Thoracic aorta (tissue), 2 donors: ENCODE measurements around the gene LRRFIP1. TPM values are rescaled to one million over a fixed set of nuclear protein-coding genes. Genes with fewer than 3 reads are reported as not detected.

ENCODE experiments used
- ATAC-seq: fragments of 150-250 bp; one replicate; pipeline ENCODE4 v1.8.0; 2017; ENCODE audit warnings: low read depth; ENCODE audit not compliant: insufficient number of reproducible peaks, low FRiP score
- DNase-seq: peaks from one replicate; pipeline ENCODE4 v3.0.0-alpha.2; 2020; ENCODE audit warnings: low spot score
- H3K27ac ChIP-seq, 2 donors: fragments of 200-600 bp; sonication (generic); 1 replicate in 1 of 2; 2 replicates in 1 of 2; pipeline ENCODE4 v1.5.1; 2016; ENCODE audit warnings: mild to moderate bottlenecking in 2 of 2, moderate library complexity in 2 of 2
- H3K27me3 ChIP-seq: fragments of 200-600 bp; sonication (generic); replicated peaks from 2 replicates; pipeline ENCODE4 v1.6.0; 2016; ENCODE audit warnings: mild to moderate bottlenecking; ENCODE audit not compliant: insufficient read depth
- H3K36me3 ChIP-seq: fragments of 200-600 bp; sonication (generic); one replicate; pipeline ENCODE4 v1.5.1; 2016
- H3K4me1 ChIP-seq, 2 donors: fragments of 200-600 bp; sonication (generic); 1 replicate in 1 of 2; 2 replicates in 1 of 2; pipeline versions ENCODE4 v1.5.1 to v1.6.0; 2016; ENCODE audit warnings: low read depth in 2 of 2, mild to moderate bottlenecking in 1 of 2; ENCODE audit not compliant: control insufficient read depth in 1 of 2
- H3K4me3 ChIP-seq: fragments of 200-600 bp; sonication (generic); 2 replicates; pipeline ENCODE4 v1.5.1; 2016; ENCODE audit warnings: mild to moderate bottlenecking
- H3K9me3 ChIP-seq: fragments of 200-600 bp; sonication (generic); 2 replicates; pipeline ENCODE4 v1.5.1; 2016
- total RNA-seq, 2 donors: library from RNA; depleted of rRNA; stranded (reverse); fragments of >200 nt; gene quantifications; one replicate each; pipeline versions ENCODE4 v1.1.0 to v1.2.3, GENCODE V29; 2016
- TF ChIP-seq, protein P1 (sequence below): fragments of 200-600 bp; sonication (generic); IDR thresholded peaks from one replicate; pipeline ENCODE4 v1.5.1; 2019; ENCODE audit warnings: antibody characterized with exemption

The LRRFIP1 gene
- total RNA-seq, 2 donors from 2014 or later: 196 to 244 TPM

DNA sequence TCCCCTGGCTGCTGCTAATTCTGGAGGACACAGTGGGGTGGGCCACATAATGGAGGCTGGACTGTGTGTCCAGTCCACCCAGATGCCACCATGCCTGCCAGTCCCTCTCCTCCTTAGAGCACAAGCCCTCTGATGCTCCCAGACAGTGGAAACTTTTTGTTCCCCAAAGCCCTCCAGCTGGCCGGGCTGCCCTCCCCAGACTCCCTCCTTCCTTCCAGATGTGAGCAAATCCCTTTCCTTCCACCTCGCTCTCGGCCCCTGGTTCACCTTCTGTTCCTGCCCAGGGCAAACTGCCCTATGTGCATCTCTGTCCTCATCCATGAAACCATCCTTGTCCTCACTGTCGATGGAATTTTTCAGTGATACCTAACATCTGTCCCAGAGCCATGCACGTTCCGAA, 33.9 kb downstream of the LRRFIP1 start:
- ATAC-seq (no peak), DNase-seq (no peak)
- H3K27ac ChIP-seq: peak overlapping the region in 1 of 2 donors; percentile 48
- H3K27me3 ChIP-seq: no peaks in the 10 kb centered on the region
- TF ChIP-seq, protein P1, sequence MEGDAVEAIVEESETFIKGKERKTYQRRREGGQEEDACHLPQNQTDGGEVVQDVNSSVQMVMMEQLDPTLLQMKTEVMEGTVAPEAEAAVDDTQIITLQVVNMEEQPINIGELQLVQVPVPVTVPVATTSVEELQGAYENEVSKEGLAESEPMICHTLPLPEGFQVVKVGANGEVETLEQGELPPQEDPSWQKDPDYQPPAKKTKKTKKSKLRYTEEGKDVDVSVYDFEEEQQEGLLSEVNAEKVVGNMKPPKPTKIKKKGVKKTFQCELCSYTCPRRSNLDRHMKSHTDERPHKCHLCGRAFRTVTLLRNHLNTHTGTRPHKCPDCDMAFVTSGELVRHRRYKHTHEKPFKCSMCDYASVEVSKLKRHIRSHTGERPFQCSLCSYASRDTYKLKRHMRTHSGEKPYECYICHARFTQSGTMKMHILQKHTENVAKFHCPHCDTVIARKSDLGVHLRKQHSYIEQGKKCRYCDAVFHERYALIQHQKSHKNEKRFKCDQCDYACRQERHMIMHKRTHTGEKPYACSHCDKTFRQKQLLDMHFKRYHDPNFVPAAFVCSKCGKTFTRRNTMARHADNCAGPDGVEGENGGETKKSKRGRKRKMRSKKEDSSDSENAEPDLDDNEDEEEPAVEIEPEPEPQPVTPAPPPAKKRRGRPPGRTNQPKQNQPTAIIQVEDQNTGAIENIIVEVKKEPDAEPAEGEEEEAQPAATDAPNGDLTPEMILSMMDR: no peak
- H3K4me3 ChIP-seq: no peak overlapping the region
- peaks cover 21 to 41% of the 10 kb centered on the region in 2 donors for H3K4me1 ChIP-seq
- H3K36me3 ChIP-seq: no peaks in the 10 kb centered on the region
- H3K9me3 ChIP-seq: no peaks in the 10 kb centered on the region

DNA sequence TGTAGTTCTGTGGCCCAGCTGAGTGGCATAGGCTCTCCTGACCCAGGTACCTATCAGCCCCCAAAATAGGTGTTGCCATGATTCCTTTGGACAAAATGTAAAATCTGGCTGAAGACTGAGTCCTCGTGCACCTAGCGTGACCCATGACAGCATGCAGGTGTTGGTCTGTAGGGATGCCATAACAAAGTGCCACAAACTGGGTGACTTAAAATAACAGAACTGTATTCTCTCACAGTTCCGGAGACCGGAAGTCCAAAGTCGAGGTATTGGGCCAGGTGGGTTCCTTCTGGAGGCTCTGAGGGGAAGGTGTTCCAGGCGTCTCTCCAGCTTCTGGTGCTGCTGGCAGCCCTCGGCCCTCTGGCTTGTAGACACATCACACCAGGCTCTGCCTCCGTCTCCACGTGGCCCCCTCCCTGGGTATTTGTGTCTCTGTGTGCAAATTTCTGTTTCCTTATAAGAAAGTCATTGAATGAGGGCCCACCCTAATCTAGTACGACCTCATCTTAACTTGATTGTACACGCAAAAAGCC, 34.5 kb downstream of the LRRFIP1 start:
- TF ChIP-seq, protein P1: no peak
- Histone ChIP-seq H3K27ac (peak overlapping the region; percentile 48 to 57), H3K4me3 (no peak overlapping the region), H3K4me1 (peaks cover 21 to 41% of the 10 kb centered on the region in 2 donors), H3K9me3 (no peaks in the 10 kb centered on the region), H3K27me3 (no peaks in the 10 kb centered on the region), H3K36me3 (no peaks in the 10 kb centered on the region)
- no peak for DNase-seq
- ATAC-seq: no peak

DNA sequence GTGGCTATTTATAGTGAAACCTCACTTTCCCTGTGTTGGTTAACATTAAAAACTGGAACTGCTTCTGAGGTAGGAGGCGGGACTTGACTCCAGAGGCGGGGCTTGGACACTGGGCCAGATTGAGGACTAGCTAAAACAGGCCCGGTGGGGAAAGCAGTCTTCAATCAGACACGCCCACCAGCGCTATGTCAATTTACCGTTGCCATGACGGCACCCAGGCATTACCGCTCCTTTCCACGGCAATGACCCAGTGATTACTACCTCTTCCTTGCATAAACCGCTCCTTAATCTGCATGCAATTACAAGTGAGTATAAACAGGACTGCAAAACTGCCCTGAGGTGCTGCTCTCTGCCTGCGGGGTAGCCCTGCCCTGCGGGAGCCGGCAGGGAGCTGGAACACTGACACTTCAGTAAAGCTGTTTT, 35.3 kb downstream of the LRRFIP1 start:
- no peak overlapping the region for H3K4me3 ChIP-seq
- H3K9me3 ChIP-seq: no peaks in the 10 kb centered on the region
- H3K4me1 ChIP-seq: peaks cover 21 to 41% of the 10 kb centered on the region in 2 donors
- peak overlapping the region; percentile 67 to 71 for H3K27ac ChIP-seq
- H3K27me3 ChIP-seq: no peaks in the 10 kb centered on the region
- H3K36me3 ChIP-seq: no peaks in the 10 kb centered on the region
- ATAC-seq (peak; percentile 80), DNase-seq (peak; percentile 91)
- TF ChIP-seq, protein P1: no peak

DNA sequence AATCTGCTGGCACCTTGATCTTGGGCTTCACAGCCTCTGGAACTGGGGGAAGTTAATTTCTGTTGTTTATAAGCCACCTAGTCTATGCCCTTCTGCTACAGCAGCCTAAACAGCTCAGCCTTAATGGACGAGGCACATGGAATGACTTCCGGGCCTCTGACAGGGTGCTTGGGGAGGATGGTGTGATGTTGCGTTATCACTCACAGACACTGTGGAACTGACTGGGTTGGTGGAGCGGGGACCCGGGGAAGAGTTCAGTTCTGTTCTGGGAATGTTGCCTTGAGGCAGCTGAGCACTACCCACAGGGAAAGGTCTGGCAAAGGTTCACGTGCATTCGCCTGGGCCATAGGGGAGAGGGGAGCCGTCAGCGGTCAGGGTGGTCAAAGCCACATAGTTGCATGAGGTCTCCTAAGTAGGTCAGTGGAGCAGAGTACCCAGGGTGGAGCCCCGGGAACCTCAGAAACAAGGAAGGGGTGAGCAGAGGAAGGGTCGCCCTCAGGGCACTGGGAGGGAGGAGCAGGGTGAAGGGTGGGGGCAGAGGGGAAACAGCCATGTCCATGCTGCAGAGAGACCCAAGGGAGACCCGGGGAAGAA, 36.2 kb downstream of the LRRFIP1 start:
- DNase-seq: no peak
- ATAC-seq: no peak

DNA sequence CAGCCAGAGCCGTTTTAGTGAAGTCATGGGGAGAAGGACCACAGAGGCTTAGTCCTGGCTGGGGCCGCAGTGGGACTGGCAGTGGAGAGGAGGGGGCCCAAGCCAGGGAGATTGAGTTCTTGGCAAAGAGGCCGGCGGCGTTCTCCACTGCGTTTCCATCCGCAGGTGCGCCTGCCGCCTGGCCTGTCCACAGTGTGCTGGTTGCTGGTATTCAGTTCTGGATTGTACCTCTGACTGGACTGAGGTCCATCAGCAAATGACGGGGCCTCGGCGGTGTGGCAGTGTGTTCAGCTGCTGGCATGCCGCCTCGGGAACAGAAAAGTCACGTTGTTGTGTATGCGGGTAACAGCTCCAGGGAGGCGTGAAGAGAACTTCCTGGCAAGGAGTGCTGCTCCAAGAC, 36.8 kb downstream of the LRRFIP1 start:
- TF ChIP-seq, protein P1: no peak
- no peaks in the 10 kb centered on the region for H3K36me3 ChIP-seq
- no peak for ATAC-seq
- H3K27me3 ChIP-seq: no peaks in the 10 kb centered on the region
- DNase-seq: no peak
- H3K27ac ChIP-seq: peak overlapping the region in 1 of 2 donors; percentile 67
- peaks cover 21 to 45% of the 10 kb centered on the region in 2 donors for H3K4me1 ChIP-seq
- no peak overlapping the region for H3K4me3 ChIP-seq
- H3K9me3 ChIP-seq: no peaks in the 10 kb centered on the region

More for the DNA sequence above, 36.2 kb downstream of the LRRFIP1 start:
- Histone ChIP-seq H3K4me1 (peaks cover 21 to 41% of the 10 kb centered on the region in 2 donors), H3K9me3 (no peaks in the 10 kb centered on the region), H3K27ac (peak overlapping the region; percentile 67 to 71), H3K36me3 (no peaks in the 10 kb centered on the region), H3K4me3 (no peak overlapping the region), H3K27me3 (no peaks in the 10 kb centered on the region)
- TF ChIP-seq, protein P1: no peak
